ENCODE measurements around the gene MASP2. TPM values are rescaled to one million over a fixed set of nuclear protein-coding genes. Genes with fewer than 3 reads are reported as not detected.
A peak's percentile ranks its signal among the peaks of the same experiment; 100 is the strongest.

The MASP2 gene
- total and polyA plus RNA-seq, 4 donors, result 0.01 to 0.04 TPM; not detected in 2

GRCh38 chr1:11072216-11072917 lies 25.3 kb upstream of the MASP2 start:
- no peak for ATAC-seq (ENCODE audit: insufficient read depth, low FRiP score)
- WGBS, 2 donors, result 70 to 72% methylated on average over 13 of the region's 13 CpGs
- no peak overlapping the region for H3K4me3 ChIP-seq

GRCh38 chr1:11071463-11072215 lies 24.6 kb upstream of the MASP2 start:
- 74 to 86% methylated on average over 15 of the region's 15 CpGs for WGBS, 2 donors
- Histone ChIP-seq H3K27ac (ENCODE audit: low read depth in 1 of 2, low read length in 1 of 2) (no peak overlapping the region), H3K9ac (ENCODE audit: insufficient read depth in 1 of 2, low read length in 2 of 2) (no peak overlapping the region), H3K9me3 (ENCODE audit: control insufficient read depth in 4 of 4, insufficient read depth in 3 of 4, low read length in 3 of 4) (no peaks in the 10 kb centered on the region), H3K27me3 (ENCODE audit: control insufficient read depth in 3 of 3, insufficient read depth in 3 of 3, low read length in 2 of 3) (no peaks in the 10 kb centered on the region), H3K36me3 (ENCODE audit: control insufficient read depth in 4 of 4, insufficient read depth in 4 of 4, low read length in 4 of 4) (peaks cover 45 to 67% (median 57%) of the 10 kb centered on the region in 4 donors), H3K4me1 (ENCODE audit: control insufficient read depth in 5 of 5, insufficient read depth in 5 of 5, low read length in 5 of 5) (peaks cover 0 to 10% (median 0%) of the 10 kb centered on the region in 5 donors), H3K4me3 (no peak overlapping the region)
- DNase-seq (peak in 1 of 3 donors; percentile 33), ATAC-seq (ENCODE audit: insufficient read depth, low FRiP score) (no peak)
- TF ChIP-seq CTCF (IDR thresholded peaks at IDR 0.05; ENCODE audit: control extremely low read depth, extremely low read depth), result no peak

More at GRCh38 chr1:11072216-11072917, 25.3 kb upstream of the MASP2 start:
- H3K36me3 ChIP-seq (ENCODE audit: control insufficient read depth in 4 of 4, insufficient read depth in 4 of 4, low read length in 4 of 4), result peaks cover 44 to 73% (median 58%) of the 10 kb centered on the region in 4 donors
- H3K9me3 ChIP-seq (ENCODE audit: control insufficient read depth in 4 of 4, insufficient read depth in 3 of 4, low read length in 3 of 4), result no peaks in the 10 kb centered on the region
- no peaks in the 10 kb centered on the region for H3K27me3 ChIP-seq (ENCODE audit: control insufficient read depth in 3 of 3, insufficient read depth in 3 of 3, low read length in 2 of 3)
- DNase-seq, result no peak
- no peak overlapping the region for H3K27ac ChIP-seq (ENCODE audit: low read depth in 1 of 2, low read length in 1 of 2)
- H3K9ac ChIP-seq (ENCODE audit: insufficient read depth in 1 of 2, low read length in 2 of 2), result no peak overlapping the region
- TF ChIP-seq CTCF (IDR thresholded peaks at IDR 0.05; ENCODE audit: control extremely low read depth, extremely low read depth), result no peak
- H3K4me1 ChIP-seq (ENCODE audit: control insufficient read depth in 5 of 5, insufficient read depth in 5 of 5, low read length in 5 of 5), result peaks cover 0 to 10% (median 0%) of the 10 kb centered on the region in 5 donors

- Histone ChIP-seq H3K36me3 (ENCODE audit: control insufficient read depth in 4 of 4, insufficient read depth in 4 of 4, low read length in 4 of 4) (peaks cover 42 to 66% (median 54%) of the 10 kb centered on the region in 4 donors), H3K4me3 (no peak overlapping the region), H3K9me3 (ENCODE audit: control insufficient read depth in 4 of 4, insufficient read depth in 3 of 4, low read length in 3 of 4) (no peaks in the 10 kb centered on the region), H3K27me3 (ENCODE audit: control insufficient read depth in 3 of 3, insufficient read depth in 3 of 3, low read length in 2 of 3) (no peaks in the 10 kb centered on the region), H3K9ac (ENCODE audit: insufficient read depth in 1 of 2, low read length in 2 of 2) (no peak overlapping the region), H3K4me1 (ENCODE audit: control insufficient read depth in 5 of 5, insufficient read depth in 5 of 5, low read length in 5 of 5) (peaks cover 0 to 10% (median 0%) of the 10 kb centered on the region in 5 donors), H3K27ac (ENCODE audit: low read depth in 1 of 2, low read length in 1 of 2) (no peak overlapping the region)
- DNase-seq (no peak), ATAC-seq (ENCODE audit: insufficient read depth, low FRiP score) (no peak)
- 92 to 93% methylated on average over 11 of the region's 11 CpGs for whole genome bisulfite sequencing, 2 donors
- TF ChIP-seq CTCF (IDR thresholded peaks at IDR 0.05; ENCODE audit: control extremely low read depth, extremely low read depth), result no peak
These were observed 23.8 kb upstream of the MASP2 start for GRCh38 chr1:11070876-11071275.

All from lung (tissue), 12 donors.